Hepatocyte (in vitro differentiated cells): Measurements from ENCODE around the gene TMC5.

Experiments
- CTCF ChIP-seq: fragments of 200-600 bp; sonication (generic); IDR thresholded peaks from 2 replicates; pipeline ENCODE4 v1.5.1; 2016; ENCODE audit warnings: antibody characterized with exemption, mild to moderate bottlenecking; ENCODE audit not compliant: poor library complexity
- EZH2 ChIP-seq: fragments of 200-600 bp; sonication (generic); IDR thresholded peaks from 2 replicates; pipeline ENCODE4 v1.6.1; 2016; ENCODE audit warnings: antibody characterized with exemption, mild to moderate bottlenecking, borderline replicate concordance
- EZH2phosphoT487 ChIP-seq: fragments of 200-600 bp; sonication (generic); IDR thresholded peaks from one replicate; pipeline ENCODE4 v1.6.1; 2018; ENCODE audit warnings: antibody characterized with exemption, mild to moderate bottlenecking, low read depth, moderate library complexity; ENCODE audit not compliant: unreplicated experiment, severe bottlenecking

- TF ChIP-seq CTCF (no peak), EZH2 (no peak), EZH2phosphoT487 (no peak)
Measured at GRCh38 chr16:19481769-19482168, 64.1 kb downstream of the TMC5 start.
